GM19395 (cell line): Measurements from ENCODE around the gene ACY1.

Experiments
- ATAC-seq: cut with Tn5 transposase; IDR thresholded peaks from one replicate; pipeline ENCODE4 v1.9.1; 2021; ENCODE audit warnings: mild to moderate bottlenecking, moderate library complexity; ENCODE audit not compliant: unreplicated experiment

Gene ACY1

GRCh38 chr3:52004163-52004787 lies 20.9 kb downstream of the ACY1 start:
- ATAC-seq: no peak

GRCh38 chr3:52004906-52005395 lies 21.6 kb downstream of the ACY1 start:
- no peak for ATAC-seq

- ATAC-seq: no peak
Measured at GRCh38 chr3:52005571-52005986, 22.2 kb downstream of the ACY1 start.

DNA sequence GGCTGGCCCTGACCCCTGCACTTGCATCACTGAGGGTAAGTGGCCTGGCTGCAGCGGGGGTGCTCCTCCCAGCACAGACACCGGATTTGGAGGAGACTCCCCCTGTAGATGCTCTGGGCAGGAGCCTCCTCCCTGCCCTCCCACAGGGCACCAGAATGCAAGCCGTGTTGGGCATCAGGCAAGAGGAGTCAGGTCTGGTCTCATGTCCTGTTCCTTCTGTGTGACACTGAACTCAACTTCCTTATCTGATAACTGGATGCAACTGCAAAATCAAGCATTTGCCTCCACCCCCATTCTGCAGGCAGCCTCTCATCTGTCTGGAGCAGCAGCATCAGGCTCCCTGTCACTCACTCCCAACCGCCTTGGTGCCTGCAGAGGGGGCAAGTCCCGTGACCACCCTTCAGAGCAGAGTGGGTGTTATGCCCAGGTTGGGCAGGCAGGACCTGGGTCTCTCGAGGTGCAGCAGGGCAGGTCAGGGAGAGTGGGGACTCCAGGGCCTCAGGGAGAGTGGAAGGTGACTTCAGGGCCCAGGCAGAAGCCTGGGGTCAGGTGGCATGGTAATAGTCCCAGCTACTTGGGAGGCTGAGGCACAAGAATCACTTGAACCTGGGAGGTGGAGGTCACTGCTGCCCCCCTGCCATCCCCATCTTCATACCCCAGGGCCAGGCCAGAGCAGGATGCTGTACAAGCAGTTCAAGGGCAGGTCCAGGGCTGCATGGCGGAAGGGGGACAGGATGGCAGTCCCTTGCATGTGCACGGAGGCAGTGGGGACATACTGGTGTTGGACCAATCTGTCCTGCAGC lies 22.9 kb downstream of the ACY1 start:
- no peak for ATAC-seq

DNA sequence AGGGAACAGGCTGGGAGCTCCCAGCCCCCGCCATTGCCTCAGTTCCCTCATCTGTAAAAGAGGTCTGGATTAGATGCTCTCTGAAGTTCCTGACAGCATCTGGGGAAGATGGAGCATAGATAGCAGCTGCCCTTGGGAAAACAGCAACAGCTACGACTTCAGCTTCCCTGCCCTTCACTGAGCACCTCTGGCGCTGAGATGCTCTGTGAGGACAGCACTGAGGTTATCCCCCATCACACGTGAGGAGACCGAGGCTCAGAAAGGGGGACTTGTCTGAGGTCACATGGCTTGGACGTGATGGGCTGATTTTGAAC lies 23.4 kb downstream of the ACY1 start:
- ATAC-seq: no peak

GRCh38 chr3:52007291-52007690 lies 24.0 kb downstream of the ACY1 start:
- no peak for ATAC-seq

DNA sequence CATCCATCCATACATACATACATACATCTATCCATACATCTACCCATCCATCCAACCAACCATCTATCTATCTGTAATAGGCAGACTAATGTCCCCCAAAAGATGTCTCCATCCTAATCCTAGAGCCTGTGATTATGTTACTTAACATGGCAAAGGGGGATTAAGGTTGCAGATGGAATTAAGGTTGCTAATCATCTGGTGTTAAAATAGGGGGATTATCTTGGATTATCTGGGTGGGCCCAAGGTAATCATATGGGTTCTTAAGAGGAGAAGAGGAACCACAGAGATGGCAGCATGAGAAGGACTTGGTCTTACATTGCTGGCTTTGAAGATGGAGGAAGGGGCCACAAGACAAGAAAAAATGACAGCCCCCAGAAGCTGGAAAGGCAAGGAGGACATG lies 27.1 kb downstream of the ACY1 start:
- no peak for ATAC-seq

GRCh38 chr3:52012699-52013098 lies 29.4 kb downstream of the ACY1 start:
- ATAC-seq: no peak

- ATAC-seq: no peak
Measured at GRCh38 chr3:52013802-52014598, 30.7 kb downstream of the ACY1 start.

- ATAC-seq: no peak
Measured at GRCh38 chr3:52014613-52015012, 31.3 kb downstream of the ACY1 start.

GRCh38 chr3:52015438-52016228 lies 32.3 kb downstream of the ACY1 start:
- no peak for ATAC-seq

- no peak for ATAC-seq
Measured at GRCh38 chr3:52017586-52017985, 34.3 kb downstream of the ACY1 start.

DNA sequence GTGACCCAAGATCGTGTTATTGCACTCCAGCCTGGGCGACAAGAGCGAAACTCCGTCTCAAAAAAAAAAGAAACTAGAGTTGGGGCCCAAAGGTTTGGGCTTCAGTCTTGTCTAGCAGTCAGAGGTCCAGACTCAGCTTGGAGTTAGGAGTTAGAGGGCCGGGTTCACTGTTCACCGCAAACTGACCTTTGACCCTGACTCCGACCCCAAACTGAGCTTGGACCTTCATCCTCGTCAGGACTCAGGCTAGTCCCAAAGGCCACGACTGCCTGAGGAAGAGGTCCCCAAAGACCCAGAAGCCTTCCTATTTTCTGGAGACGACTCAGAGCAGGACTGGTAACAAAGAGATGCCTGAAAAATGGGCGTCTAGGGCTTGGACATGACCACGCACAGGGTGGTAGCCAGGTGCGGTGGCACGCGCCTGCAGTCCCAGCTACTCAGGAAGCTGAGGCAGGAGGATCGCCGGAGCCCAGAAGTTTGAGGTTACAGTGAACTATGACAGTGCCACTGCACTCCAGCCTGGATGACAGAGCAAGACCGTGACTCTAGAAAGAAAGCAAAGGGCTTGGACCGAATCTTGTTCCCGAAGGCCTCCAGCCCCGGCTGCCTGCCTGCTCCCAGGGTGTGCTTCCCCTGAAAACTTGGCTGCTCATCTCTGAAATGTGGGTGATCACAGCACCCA lies 35.1 kb downstream of the ACY1 start:
- no peak for ATAC-seq

DNA sequence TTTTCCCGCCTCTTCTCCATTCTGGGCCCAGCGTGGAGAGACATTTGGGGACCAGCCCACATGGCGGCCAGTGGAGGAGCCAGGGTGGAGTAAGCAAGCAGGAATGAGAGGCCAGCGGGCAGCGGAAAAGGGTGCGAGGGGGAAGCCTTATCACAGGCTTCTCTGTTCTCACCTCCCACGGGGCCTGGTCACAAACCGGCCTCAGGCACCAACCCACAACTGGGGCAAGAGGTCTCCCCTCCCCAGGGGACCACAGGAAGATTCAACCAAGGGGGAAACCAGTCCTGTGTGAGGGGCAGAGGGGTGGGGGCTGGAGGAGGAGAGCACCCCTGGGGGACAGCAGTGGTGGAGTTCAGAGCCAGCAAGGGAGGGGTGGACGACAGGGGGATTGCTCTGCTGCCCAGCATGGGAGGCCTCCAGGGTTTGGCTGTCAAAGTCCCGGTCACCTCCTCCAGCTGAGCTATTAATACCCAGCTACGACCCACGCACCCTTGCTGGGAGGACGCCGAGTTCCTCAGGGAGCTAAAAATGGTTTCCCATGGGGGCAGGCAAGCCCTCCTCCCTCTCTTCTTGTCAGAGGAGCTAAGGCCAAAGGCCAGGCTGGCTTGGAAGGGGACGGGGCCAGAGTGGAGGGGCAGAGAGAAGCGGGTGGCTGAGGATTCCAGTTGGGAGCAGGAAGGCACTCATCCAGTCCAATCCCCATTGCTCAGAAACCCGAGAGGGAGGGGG lies 36.2 kb downstream of the ACY1 start:
- ATAC-seq: no peak

DNA sequence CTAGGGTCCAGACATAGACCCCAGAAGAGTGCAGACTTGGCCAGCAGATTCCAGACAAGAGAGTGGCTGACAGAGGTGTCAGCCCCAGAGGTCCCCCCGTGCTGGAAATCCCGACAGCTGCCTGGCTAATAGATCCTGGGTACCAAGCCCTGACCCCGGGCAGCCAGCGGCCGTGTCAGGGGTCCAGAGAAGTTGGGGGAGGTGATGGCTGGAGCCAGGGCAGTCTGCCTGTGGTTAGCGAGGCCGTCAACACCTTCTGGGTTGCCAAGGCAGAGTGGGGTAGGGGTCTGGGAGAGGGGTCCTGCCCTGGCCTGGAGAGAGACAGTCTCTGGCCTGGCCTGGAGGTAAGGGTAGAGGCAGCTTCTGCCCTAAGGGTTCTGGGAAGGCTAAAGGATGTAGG lies 37.5 kb downstream of the ACY1 start:
- ATAC-seq: no peak

GRCh38 chr3:52021489-52022268 lies 38.3 kb downstream of the ACY1 start:
- no peak for ATAC-seq

GRCh38 chr3:52022323-52023100 lies 39.2 kb downstream of the ACY1 start:
- no peak for ATAC-seq

- ATAC-seq: no peak
Measured at GRCh38 chr3:52023101-52023770, 39.9 kb downstream of the ACY1 start.
